Heart left ventricle (tissue), 16 donors: ENCODE results near the gene LOXL4. TPM values are rescaled to one million over a fixed set of nuclear protein-coding genes. Genes with fewer than 3 reads are reported as not detected.

ENCODE experiments used
- ATAC-seq, 4 donors: fragments of 200-7000 bp; cut with Tn5 transposase; one replicate each; pipeline ENCODE4 v1.9.1; 2020 to 2022; ENCODE audit warnings: moderate library complexity in 4 of 4, mild to moderate bottlenecking in 3 of 4, moderate number of reproducible peaks in 1 of 4
- DNase-seq, 5 donors: peaks; one replicate each; pipeline ENCODE4 v3.0.0-alpha.2; 2020
- H3K27ac ChIP-seq, 12 donors: fragments of 200-600 bp; sonication (generic) in 4 of 12; one replicate each; pipeline versions ENCODE4 v1.5.0 to v1.8.0; 2016 to 2022; ENCODE audit warnings: mild to moderate bottlenecking in 2 of 12
- H3K27me3 ChIP-seq, 9 donors: fragments of 200-600 bp; sonication (generic) in 2 of 9; one replicate each; pipeline versions ENCODE4 v1.5.1 to v1.8.0; 2016 to 2022; ENCODE audit warnings: mild to moderate bottlenecking in 3 of 9
- H3K36me3 ChIP-seq, 9 donors: fragments of 200-600 bp; sonication (generic) in 2 of 9; one replicate each; pipeline versions ENCODE4 v1.5.0 to v1.8.0; 2018 to 2022; ENCODE audit warnings: mild to moderate bottlenecking in 2 of 9
- H3K4me1 ChIP-seq, 12 donors: fragments of 200-600 bp; sonication (generic) in 4 of 12; one replicate each; pipeline versions ENCODE4 v1.5.0 to v1.8.0; 2016 to 2022; ENCODE audit warnings: mild to moderate bottlenecking in 3 of 12
- H3K4me3 ChIP-seq, 12 donors: fragments of 200-600 bp; sonication (generic) in 4 of 12; one replicate each; pipeline versions ENCODE4 v1.5.0 to v1.8.0; 2017 to 2022; ENCODE audit warnings: mild to moderate bottlenecking in 9 of 12, moderate library complexity in 4 of 12
- H3K9me3 ChIP-seq, 12 donors: fragments of 200-600 bp; sonication (generic) in 4 of 12; one replicate each; pipeline versions ENCODE4 v1.5.0 to v1.8.0; 2016 to 2022; ENCODE audit warnings: mild to moderate bottlenecking in 1 of 12
- CTCF ChIP-seq, 12 donors: fragments of 200-600 bp; sonication (generic) in 4 of 12; IDR thresholded peaks; one replicate each; pipeline versions ENCODE4 v1.5.0 to v1.8.0; 2018 to 2022; ENCODE audit warnings: antibody characterized with exemption in 12 of 12, mild to moderate bottlenecking in 5 of 12
- POLR2A ChIP-seq, 2 donors: fragments of 450-650 bp; IDR thresholded peaks; one replicate each; pipeline ENCODE4 v1.6.1; 2017; ENCODE audit warnings: antibody characterized with exemption in 2 of 2, mild to moderate bottlenecking in 2 of 2, moderate library complexity in 2 of 2
- WGBS, 4 donors: extraction: QIAGEN DNeasy Blood & Tissue Kit in 2 of 4; methylation state at CpG; one replicate each; pipeline versions ENCODE4 v1.1.5 to v1.1.7; 2013 to 2018; 5-methylcytosine and 5-hydroxymethylcytosine counted together
- intact Hi-C, 10 donors: fragments of 100-400 bp; cut with DNase I; formaldehyde crosslinking; loops; one replicate each; pipeline versions ENCODE4 v1.11.1 to v1.14.2; 2022
- long read RNA-seq, 3 donors: library from polyadenylated mRNA; unstranded; transcript quantifications; one replicate each; pipeline ENCODE4 v2.0.0, GENCODE V29; 2020 to 2021
- polyA plus RNA-seq, 2 donors: library from polyadenylated mRNA; stranded (reverse); fragments of 200-250 nt; gene quantifications; one replicate each; pipeline ENCODE4 v1.2.3, GENCODE V29; 2013
- total RNA-seq, 9 donors: library from RNA; depleted of rRNA in 2 of 9; stranded (reverse); fragments of >200 nt in 2 of 9; fragmentation: NEBNext Ultra II Directional in 3 of 9; extraction: Animal tissue kit (Norgen Biotek cat#: 25700) in 3 of 9; gene quantifications; one replicate each; pipeline versions ENCODE4 v1.1.0 to v1.2.4, GENCODE V29; 2016 to 2023
- donor health status: ischemic (EF 13 %, LVEDD 7.1; RV severe dilation, severe dysfunction).
- donor health status: healthy with polysubstance abuse.
- donor health status: DM: no; HTN: yes; CAD: no.
- donor health status: DM: no; HTN: no; CAD: no.
- donor health status: ischemic (EF 25% LVEDD 6.9; RV normal size, moderate dysfunction).
- donor health status: ischemic (EF 25% LVEDD 5.7; RV mildly dilated, moderate dysfunction).
- donor health status: healthy.
- donor health status: DM: yes; HTN: yes; CAD: no.
- donor health status: ischemic (EF 35%, LVEDD 5.7; RV mildly dilated, moderate dysfunction).
- donor health status: nonischemic (EF 11% LVEDD 7.7; RV severe dilation, severe dysfunction).
- donor health status: DM: yes; HTN: yes; CAD: no.
- donor health status: PGD.
- donor health status: ischemic (EF 29% LVEDD 5.4; RV normal size, mild dysfunction).
- donor health status: nonischemic (EF 23%, LVEDD 6.1; RV moderate dilation, normal function).

Gene LOXL4
- total RNA-seq (10 to 100 TPM in 2 of 9 donors, 1 to 10 TPM in 7; 1.0 to 68.8 (median 1.7) TPM), polyA plus RNA-seq (10 to 100 TPM in 1 of 2 donors, under 1 TPM in 1; 0.88 to 13.5 TPM)
- long read RNA-seq, donor 1, partial matches to known transcripts = 1 of 2 reads
- long read RNA-seq, donor 1, other reads (novel, unspliced or antisense) = 0 of 2 reads
- long read RNA-seq, donor 2, partial matches to known transcripts = 3 of 10 reads
- long read RNA-seq, donor 2, other reads (novel, unspliced or antisense) = 7 of 10 reads
- long read RNA-seq, donor 3, transcript LOXL4-201 (15 exons, 3,653 nt) = major isoform, 14 of 51 reads
- long read RNA-seq, donor 3, partial matches to known transcripts = 9 of 51 reads
- long read RNA-seq, donor 3, other reads (novel, unspliced or antisense) = 28 of 51 reads

GRCh38 chr10:98267894-98268693, at the start of gene LOXL4:
Gene LOXL4, minus strand, starts transcription at chr10:98268194. Its CDS starts 5,175 bp downstream, at chr10:98263019.
- no peaks in the 10 kb centered on the region for H3K36me3 ChIP-seq
- peak within 1 kb of the TSS; percentile 56 to 89 (median 86) for H3K27ac ChIP-seq
- intact Hi-C loops = loop anchor here in 6 of 10 donors (2.0 to 10.0 kb wide), 5 partner anchors 41 to 194 kb away; partner anchors contain the start of gene PYROXD2 (in 1 of the 6)
- peaks cover 0 to 18% (median 0%) of the 10 kb centered on the region in 9 donors for H3K27me3 ChIP-seq
- 3 to 13% (median 8%) methylated on average over 19 to 75 of the region's 75 CpGs for WGBS, 4 donors
- ATAC-seq (peak in 3 of 4 donors; percentile 1 to 30 (median 11)), DNase-seq (peak in 1 of 5 donors; percentile 51)
- H3K4me1 ChIP-seq = peaks cover 0 to 34% (median 22%) of the 10 kb centered on the region in 12 donors
- peak within 1 kb of the TSS in 11 of 12 donors; percentile 34 to 69 (median 53) for H3K4me3 ChIP-seq
- TF ChIP-seq POLR2A (IDR thresholded peaks at IDR 0.05) = no peak
- no peak for TF ChIP-seq CTCF (IDR thresholded peaks at IDR 0.05)
- H3K9me3 ChIP-seq = no peaks in the 10 kb centered on the region

GRCh38 chr10:98316661-98317060, 48.7 kb upstream of the LOXL4 start:
- DNase-seq (no peak), ATAC-seq (peak; percentile 58 to 87 (median 80))
- peaks cover 0 to 29% (median 10%) of the 10 kb centered on the region in 12 donors for H3K4me1 ChIP-seq
- H3K27ac ChIP-seq = peak overlapping the region in 5 of 12 donors; percentile 3 to 42 (median 15)
- intact Hi-C loops = no loop called here
- TF ChIP-seq POLR2A (IDR thresholded peaks at IDR 0.05) = no peak
- TF ChIP-seq CTCF (IDR thresholded peaks at IDR 0.05) = no peak
- peaks cover 0 to 3% (median 0%) of the 10 kb centered on the region in 9 donors for H3K27me3 ChIP-seq
- H3K4me3 ChIP-seq = no peak overlapping the region
- no peaks in the 10 kb centered on the region for H3K9me3 ChIP-seq
- no peaks in the 10 kb centered on the region for H3K36me3 ChIP-seq

GRCh38 chr10:98316170-98316569, 48.2 kb upstream of the LOXL4 start:
- ATAC-seq (no peak), DNase-seq (no peak)
- no peaks in the 10 kb centered on the region for H3K9me3 ChIP-seq
- intact Hi-C loops = no loop called here
- no peak overlapping the region for H3K4me3 ChIP-seq
- peaks cover 0 to 3% (median 0%) of the 10 kb centered on the region in 9 donors for H3K27me3 ChIP-seq
- 49 to 69% (median 65%) methylated on average over 5 of the region's 5 CpGs for WGBS, 4 donors
- H3K4me1 ChIP-seq = peaks cover 0 to 29% (median 10%) of the 10 kb centered on the region in 12 donors
- no peaks in the 10 kb centered on the region for H3K36me3 ChIP-seq
- H3K27ac ChIP-seq = peak overlapping the region in 5 of 12 donors; percentile 3 to 42 (median 15)
- TF ChIP-seq CTCF (IDR thresholded peaks at IDR 0.05) (no peak), POLR2A (IDR thresholded peaks at IDR 0.05) (no peak)
